HL-60 (cell line): ENCODE measurements around the gene TTYH2.

Experiments used
- DNase-seq, 2 experiments: peaks; one replicate each; pipeline ENCODE4 v3.0.0-alpha.2; 2010 to 2020; ENCODE audit warnings: low read depth in 1 of 2, low spot score in 1 of 2
- H3K27ac ChIP-seq: fragments of 250-450 bp; sonication (Bioruptor Pico); replicated peaks from 2 replicates; pipeline ENCODE4 v1.5.1; 2020; ENCODE audit warnings: mild to moderate bottlenecking, moderate library complexity
- H3K27me3 ChIP-seq: fragments of 250-450 bp; sonication (Bioruptor Pico); 2 replicates; pipeline ENCODE4 v1.5.1; 2021; ENCODE audit warnings: mild to moderate bottlenecking, moderate library complexity; ENCODE audit not compliant: insufficient read depth, poor library complexity, severe bottlenecking
- H3K4me3 ChIP-seq: replicated peaks from 2 replicates; pipeline ENCODE4 v1.5.1; 2011; ENCODE audit warnings: mild to moderate bottlenecking, control low read depth, low read length; ENCODE audit not compliant: insufficient read depth
- GABPA ChIP-seq: IDR thresholded peaks from 2 replicates; pipeline ENCODE4 v1.6.1; 2012; ENCODE audit warnings: low read depth
- POLR2AphosphoS5 ChIP-seq: IDR thresholded peaks from 2 replicates; pipeline ENCODE4 v1.6.1; 2012; ENCODE audit warnings: low read depth
- SPI1 ChIP-seq: IDR thresholded peaks from 2 replicates; pipeline ENCODE4 v1.6.1; 2012; ENCODE audit warnings: low read depth, mild to moderate bottlenecking, borderline replicate concordance
- TF ChIP-seq, protein P1 (sequence below): IDR thresholded peaks from 2 replicates; pipeline ENCODE4 v1.6.1; 2012; ENCODE audit warnings: low read depth; ENCODE audit not compliant: insufficient replicate concordance
- TF ChIP-seq, protein P2 (sequence below): IDR thresholded peaks from one replicate; pipeline ENCODE4 v1.5.1; 2011; ENCODE audit warnings: low read length, control low read depth, inconsistent platforms; ENCODE audit not compliant: insufficient read depth

TTYH2 gene

DNA sequence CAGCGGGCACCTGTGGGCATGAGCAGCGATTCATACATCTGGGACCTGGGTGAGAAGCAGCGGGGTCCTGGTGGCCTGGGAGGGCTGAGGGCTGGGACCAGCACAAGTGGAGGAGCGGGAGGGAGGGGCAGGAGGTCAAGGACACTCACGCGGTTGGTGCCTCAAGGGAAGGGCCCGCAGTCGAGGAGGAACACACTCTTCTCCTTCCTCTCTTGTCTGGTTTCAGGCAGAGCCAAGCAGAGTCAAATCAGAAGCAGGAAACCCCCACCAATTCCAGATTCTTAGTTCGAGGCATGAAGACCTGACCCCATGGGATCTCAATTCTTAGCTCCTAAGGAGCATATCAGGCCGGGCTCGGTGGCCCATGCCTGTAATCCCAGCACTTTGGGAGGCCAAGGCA lies 76.3 kb downstream of the TTYH2 start:
- TF ChIP-seq GABPA, result no peak
- no peak for TF ChIP-seq POLR2AphosphoS5
- TF ChIP-seq, protein P1, sequence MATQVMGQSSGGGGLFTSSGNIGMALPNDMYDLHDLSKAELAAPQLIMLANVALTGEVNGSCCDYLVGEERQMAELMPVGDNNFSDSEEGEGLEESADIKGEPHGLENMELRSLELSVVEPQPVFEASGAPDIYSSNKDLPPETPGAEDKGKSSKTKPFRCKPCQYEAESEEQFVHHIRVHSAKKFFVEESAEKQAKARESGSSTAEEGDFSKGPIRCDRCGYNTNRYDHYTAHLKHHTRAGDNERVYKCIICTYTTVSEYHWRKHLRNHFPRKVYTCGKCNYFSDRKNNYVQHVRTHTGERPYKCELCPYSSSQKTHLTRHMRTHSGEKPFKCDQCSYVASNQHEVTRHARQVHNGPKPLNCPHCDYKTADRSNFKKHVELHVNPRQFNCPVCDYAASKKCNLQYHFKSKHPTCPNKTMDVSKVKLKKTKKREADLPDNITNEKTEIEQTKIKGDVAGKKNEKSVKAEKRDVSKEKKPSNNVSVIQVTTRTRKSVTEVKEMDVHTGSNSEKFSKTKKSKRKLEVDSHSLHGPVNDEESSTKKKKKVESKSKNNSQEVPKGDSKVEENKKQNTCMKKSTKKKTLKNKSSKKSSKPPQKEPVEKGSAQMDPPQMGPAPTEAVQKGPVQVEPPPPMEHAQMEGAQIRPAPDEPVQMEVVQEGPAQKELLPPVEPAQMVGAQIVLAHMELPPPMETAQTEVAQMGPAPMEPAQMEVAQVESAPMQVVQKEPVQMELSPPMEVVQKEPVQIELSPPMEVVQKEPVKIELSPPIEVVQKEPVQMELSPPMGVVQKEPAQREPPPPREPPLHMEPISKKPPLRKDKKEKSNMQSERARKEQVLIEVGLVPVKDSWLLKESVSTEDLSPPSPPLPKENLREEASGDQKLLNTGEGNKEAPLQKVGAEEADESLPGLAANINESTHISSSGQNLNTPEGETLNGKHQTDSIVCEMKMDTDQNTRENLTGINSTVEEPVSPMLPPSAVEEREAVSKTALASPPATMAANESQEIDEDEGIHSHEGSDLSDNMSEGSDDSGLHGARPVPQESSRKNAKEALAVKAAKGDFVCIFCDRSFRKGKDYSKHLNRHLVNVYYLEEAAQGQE, result no peak
- no peak for TF ChIP-seq SPI1
- TF ChIP-seq, protein P2, sequence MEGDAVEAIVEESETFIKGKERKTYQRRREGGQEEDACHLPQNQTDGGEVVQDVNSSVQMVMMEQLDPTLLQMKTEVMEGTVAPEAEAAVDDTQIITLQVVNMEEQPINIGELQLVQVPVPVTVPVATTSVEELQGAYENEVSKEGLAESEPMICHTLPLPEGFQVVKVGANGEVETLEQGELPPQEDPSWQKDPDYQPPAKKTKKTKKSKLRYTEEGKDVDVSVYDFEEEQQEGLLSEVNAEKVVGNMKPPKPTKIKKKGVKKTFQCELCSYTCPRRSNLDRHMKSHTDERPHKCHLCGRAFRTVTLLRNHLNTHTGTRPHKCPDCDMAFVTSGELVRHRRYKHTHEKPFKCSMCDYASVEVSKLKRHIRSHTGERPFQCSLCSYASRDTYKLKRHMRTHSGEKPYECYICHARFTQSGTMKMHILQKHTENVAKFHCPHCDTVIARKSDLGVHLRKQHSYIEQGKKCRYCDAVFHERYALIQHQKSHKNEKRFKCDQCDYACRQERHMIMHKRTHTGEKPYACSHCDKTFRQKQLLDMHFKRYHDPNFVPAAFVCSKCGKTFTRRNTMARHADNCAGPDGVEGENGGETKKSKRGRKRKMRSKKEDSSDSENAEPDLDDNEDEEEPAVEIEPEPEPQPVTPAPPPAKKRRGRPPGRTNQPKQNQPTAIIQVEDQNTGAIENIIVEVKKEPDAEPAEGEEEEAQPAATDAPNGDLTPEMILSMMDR, result no peak
- Histone ChIP-seq H3K27me3 (peaks cover 2% of the 10 kb centered on the region), H3K27ac (no peak overlapping the region), H3K4me3 (no peak overlapping the region)
- no peak for DNase-seq

DNA sequence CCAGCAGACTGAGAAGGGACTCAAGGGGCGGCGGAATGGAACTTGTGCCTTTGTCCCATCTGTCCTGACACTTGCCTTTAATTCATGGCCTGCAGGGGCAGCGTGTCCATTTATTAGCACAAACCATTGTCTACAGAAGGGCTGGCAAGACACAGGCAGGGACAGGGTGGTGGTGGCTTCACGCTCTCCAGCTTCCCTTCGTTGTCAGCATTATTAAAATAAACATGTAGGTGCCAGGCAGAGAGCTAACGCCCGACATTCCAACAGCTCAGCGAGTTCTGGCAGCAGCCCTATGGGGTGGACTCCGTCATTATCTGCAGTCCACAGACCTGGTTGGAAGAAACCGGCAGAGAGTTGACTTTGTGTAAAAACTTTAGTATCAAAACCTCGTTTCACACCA lies 77.0 kb downstream of the TTYH2 start:
- Histone ChIP-seq H3K4me3 (no peak overlapping the region), H3K27ac (no peak overlapping the region), H3K27me3 (no peaks in the 10 kb centered on the region)
- no peak for DNase-seq
- TF ChIP-seq GABPA (no peak), SPI1 (no peak), POLR2AphosphoS5 (no peak)
- TF ChIP-seq, protein P2, result no peak
- TF ChIP-seq, protein P1, result no peak

DNA sequence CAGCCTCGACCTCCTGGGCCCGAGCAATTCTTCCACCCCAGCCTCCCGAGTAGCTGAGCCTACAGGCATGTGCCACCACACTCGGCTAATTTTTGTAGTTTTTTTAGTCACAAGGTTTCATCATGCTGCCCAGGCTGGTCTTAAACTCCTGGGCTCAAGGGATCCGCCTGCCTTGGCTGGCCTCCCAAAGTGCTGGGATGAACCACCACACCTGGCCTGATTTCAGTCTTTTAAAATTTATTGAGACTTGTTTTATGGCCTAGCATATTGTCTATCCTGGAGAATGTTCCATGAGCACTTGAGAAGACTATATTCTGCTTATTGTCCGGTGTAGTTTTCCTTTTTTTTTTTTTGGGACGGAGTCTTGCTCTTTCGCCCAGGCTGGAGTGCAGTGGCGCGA lies 79.1 kb downstream of the TTYH2 start:
- Histone ChIP-seq H3K27ac (no peak overlapping the region), H3K27me3 (no peaks in the 10 kb centered on the region), H3K4me3 (no peak overlapping the region)
- TF ChIP-seq, protein P2, result no peak
- TF ChIP-seq POLR2AphosphoS5 (no peak), GABPA (no peak), SPI1 (no peak)
- TF ChIP-seq, protein P1, result no peak
- no peak for DNase-seq
